GM20431 (cell line): Measurements from ENCODE around the gene TOR1A.

Source experiments
- in situ Hi-C: fragments of 300-500 bp; cut with MseI, MboI; formaldehyde crosslinking; loops from one replicate; pipeline ENCODE4 v1.15.0; 2020; ENCODE audit warnings: low sequenced_read_pairs; ENCODE audit not compliant: unreplicated experiment

Gene TOR1A

GRCh38 chr9:129794549-129794948 lies 29.4 kb downstream of the TOR1A start:
- in situ Hi-C loops: loop anchor here (25.0 kb wide), 1 partner anchor 657 kb away; no protein-coding TSS in a partner anchor

GRCh38 chr9:129786481-129786880 lies 37.5 kb downstream of the TOR1A start:
- in situ Hi-C loops: loop anchor here (10.0 to 25.0 kb wide), 2 partner anchors 142 to 649 kb away; partner anchors contain the start of gene ASB6

DNA sequence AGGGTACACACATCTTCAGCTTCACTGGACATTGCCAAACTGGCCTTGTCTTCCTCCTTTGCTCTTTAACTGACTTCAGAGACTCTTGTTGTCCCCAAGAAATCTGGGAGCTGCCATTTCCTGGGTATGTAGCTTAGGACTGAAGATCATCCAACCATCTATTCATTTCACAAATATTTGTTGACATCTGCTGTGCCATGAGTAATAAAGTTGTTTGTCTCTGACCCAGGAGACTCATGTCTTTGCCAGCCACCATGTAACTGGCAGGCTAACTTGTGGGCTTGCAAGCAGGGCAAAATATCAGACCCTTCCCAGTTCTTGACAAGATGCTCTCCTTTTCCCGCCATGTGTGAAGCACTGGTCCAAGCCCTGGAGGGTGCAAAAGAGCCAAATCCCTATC lies 38.1 kb downstream of the TOR1A start:
- in situ Hi-C loops: loop anchor here (10.0 to 25.0 kb wide), 2 partner anchors 141 to 649 kb away; partner anchors contain the start of gene ASB6

- in situ Hi-C loops: loop anchor here (10.0 to 25.0 kb wide), 2 partner anchors 140 to 648 kb away; partner anchors contain the start of gene ASB6
Observed at GRCh38 chr9:129784970-129785369, 39.0 kb downstream of the TOR1A start.

DNA sequence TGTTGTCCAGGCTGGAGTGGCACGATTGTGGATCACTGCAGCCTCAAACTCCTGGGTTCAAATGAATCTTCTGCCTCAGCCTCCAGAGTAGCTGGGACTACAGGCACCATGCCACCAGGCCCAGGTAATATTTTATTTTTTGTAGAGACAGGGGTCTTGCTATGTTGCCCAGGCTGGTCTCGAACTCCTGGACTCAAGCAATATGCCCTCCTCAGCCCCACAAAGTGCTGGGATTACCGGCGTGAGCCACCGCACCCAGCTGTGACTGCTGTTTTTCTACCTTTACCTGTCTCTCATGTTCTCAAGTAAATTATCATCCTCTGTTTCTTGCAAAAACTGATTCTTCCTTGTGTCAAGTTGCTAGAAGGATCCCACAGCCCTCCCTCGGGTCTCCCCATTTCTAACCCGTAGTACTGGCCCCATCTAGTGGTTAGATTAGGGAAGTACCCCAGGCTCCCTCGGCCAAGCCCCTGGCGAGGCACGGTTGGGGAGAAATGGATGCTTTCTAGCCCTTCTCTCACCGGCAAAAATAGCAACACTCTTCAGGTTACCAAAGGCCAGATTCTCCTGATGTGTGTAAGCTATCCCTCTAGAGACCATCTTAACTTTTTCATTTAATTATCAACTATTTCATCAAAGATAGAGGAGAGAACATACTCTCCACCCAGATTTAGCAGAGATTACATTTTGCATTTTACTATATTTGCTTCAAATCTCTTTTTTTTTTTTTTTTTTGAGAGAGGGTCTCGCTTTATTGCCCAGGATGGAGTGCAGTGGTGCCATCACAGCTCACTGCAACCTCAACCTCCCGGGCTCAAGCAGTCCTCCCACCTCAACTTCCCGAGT lies 40.2 kb downstream of the TOR1A start:
- in situ Hi-C loops: loop anchor here (10.0 to 25.0 kb wide), 2 partner anchors 139 to 646 kb away; partner anchors contain the start of gene ASB6

GRCh38 chr9:129781981-129782380 lies 42.0 kb downstream of the TOR1A start:
- in situ Hi-C loops: loop anchor here (10.0 to 25.0 kb wide), 2 partner anchors 137 to 645 kb away; partner anchors contain the start of gene ASB6

GRCh38 chr9:129781131-129781530 lies 42.8 kb downstream of the TOR1A start:
- in situ Hi-C loops: loop anchor here (10.0 to 25.0 kb wide), 2 partner anchors 136 to 644 kb away; partner anchors contain the start of gene ASB6

DNA sequence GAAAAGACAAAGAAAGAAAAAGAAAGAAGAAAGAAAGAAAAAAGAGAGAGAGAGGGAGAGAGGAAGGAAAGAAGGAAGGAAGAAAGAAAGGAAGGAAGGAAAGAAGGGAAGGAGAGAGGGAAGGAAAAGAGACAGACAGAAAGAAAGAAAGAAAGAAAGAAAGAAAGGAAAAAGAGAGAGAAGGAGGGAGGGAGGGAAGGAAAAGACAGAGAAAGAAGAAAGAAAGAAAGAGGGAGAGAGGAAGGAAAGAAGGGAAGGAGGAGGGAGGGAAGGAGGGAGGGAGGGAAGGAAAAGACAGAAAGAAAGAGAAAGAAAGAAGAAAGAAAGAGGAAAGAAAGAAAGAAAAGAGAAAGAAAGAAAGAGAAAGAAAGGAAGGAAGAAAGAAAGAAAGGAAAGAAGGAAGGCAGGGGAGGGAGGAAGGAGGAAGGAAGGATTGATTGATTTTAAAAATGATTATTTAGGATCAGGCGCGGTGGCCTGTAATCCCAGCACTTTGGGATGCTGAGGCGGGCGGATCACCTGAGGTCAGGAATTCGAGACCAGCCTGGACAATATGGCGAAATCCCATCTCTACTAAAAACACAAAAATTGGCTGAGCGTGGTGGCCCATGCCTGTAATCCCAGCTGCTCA lies 44.3 kb downstream of the TOR1A start:
- in situ Hi-C loops: loop anchor here (10.0 to 25.0 kb wide), 2 partner anchors 135 to 642 kb away; partner anchors contain the start of gene ASB6

DNA sequence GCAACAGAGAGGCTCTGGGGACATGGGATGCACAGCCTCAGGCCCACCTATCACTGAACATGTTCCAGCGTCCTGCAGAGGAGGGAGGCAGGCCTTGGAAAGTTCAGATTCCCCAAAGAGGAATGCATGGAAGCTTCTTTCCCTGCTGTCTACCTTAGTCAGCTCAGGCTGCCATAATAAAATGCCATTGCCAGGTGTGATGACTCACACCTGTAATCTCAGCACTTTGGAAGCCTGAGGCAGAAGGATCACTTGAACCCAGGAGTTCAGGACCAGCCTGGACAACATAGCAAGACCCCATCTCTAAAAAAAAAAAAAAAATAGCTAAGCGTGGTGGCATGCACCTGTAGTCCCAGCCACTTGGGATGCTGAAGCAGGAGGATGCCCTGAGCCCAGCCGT lies 45.5 kb downstream of the TOR1A start:
- in situ Hi-C loops: loop anchor here (25.0 kb wide), 1 partner anchor 641 kb away; no protein-coding TSS in a partner anchor

GRCh38 chr9:129777769-129778130 lies 46.2 kb downstream of the TOR1A start:
- in situ Hi-C loops: loop anchor here (25.0 kb wide), 1 partner anchor 640 kb away; no protein-coding TSS in a partner anchor

DNA sequence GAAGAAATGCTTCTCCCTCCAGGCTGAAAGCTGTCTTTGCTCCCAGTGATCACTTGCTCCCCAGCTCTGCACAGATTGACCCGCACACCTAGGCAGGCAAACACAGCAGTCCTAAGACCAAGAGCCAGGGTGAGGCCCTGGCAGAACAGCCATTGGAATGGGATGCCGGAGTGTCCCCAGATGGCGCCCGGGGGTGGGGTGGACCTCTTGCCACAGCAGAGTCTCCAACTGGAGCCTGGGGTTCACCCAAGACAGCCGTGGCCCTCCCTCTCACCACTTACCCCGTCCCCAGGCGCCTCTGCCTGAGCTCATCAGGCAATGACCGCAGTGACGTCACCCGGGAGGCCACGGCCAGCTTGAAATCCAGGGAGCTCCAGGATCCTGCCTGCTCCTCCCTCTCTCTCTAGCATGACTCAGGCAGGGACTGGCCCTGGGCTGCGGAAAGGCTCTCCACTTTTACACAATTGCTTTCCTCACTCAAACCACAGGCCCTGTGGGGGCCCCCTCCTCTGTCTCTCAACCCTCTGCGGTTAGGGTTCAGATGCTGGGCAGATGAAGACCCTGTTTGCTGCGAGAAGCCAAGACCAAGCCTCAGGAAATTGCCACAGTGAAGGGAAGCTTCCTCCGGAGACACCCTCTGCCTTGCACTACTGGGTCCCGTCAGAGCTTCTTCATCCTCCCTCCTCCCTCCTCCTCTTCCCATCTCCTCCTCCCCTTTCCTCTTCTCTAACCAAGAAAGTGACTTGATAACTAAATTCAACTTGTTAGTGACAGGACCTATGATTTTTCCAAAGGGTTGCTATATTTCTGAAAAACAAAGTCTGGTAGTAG lies 46.8 kb downstream of the TOR1A start:
- in situ Hi-C loops: loop anchor here (25.0 kb wide), 1 partner anchor 640 kb away; no protein-coding TSS in a partner anchor

GRCh38 chr9:129776566-129776937 lies 47.4 kb downstream of the TOR1A start:
- in situ Hi-C loops: loop anchor here (25.0 kb wide), 1 partner anchor 639 kb away; no protein-coding TSS in a partner anchor

DNA sequence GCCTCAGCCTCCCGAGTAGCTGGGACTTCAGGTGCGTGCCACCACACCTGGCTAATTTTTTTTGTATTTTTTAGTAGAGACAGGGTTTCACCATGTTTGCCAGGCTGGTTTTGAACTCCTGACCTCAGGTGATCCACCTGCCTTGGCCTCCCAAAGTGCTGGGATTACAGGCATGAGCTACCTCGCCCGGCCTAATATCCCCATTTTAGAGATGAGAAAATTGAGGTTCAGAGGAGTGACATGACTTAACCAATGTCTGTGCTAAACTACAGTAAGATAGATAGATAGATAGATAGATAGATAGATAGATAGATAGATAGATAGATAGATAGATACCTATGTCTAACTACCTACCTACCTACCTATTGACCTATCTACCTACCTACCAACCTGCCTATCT lies 47.8 kb downstream of the TOR1A start:
- in situ Hi-C loops: loop anchor here (25.0 kb wide), 1 partner anchor 639 kb away; no protein-coding TSS in a partner anchor

DNA sequence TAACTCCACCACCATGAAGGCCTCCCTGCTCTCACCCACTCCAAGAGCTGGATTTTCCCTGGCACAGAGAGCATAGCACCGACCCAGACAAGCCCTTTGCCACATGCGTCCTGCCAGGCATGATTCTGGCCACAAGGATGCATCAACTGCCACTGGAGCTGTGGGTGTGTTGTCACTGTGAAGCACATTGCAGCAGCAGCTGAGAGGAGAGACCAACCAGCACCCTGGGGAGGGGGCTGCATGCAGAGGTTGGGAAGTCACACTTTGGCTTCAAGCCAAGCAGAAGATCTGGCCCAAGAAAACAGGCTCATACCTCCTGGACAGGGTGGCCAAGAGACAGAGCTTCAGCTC lies 48.5 kb downstream of the TOR1A start:
- in situ Hi-C loops: loop anchor here (25.0 kb wide), 1 partner anchor 638 kb away; no protein-coding TSS in a partner anchor

- in situ Hi-C loops: loop anchor here (25.0 kb wide), 1 partner anchor 638 kb away; no protein-coding TSS in a partner anchor
Observed at GRCh38 chr9:129774791-129775447, 49.0 kb downstream of the TOR1A start.

DNA sequence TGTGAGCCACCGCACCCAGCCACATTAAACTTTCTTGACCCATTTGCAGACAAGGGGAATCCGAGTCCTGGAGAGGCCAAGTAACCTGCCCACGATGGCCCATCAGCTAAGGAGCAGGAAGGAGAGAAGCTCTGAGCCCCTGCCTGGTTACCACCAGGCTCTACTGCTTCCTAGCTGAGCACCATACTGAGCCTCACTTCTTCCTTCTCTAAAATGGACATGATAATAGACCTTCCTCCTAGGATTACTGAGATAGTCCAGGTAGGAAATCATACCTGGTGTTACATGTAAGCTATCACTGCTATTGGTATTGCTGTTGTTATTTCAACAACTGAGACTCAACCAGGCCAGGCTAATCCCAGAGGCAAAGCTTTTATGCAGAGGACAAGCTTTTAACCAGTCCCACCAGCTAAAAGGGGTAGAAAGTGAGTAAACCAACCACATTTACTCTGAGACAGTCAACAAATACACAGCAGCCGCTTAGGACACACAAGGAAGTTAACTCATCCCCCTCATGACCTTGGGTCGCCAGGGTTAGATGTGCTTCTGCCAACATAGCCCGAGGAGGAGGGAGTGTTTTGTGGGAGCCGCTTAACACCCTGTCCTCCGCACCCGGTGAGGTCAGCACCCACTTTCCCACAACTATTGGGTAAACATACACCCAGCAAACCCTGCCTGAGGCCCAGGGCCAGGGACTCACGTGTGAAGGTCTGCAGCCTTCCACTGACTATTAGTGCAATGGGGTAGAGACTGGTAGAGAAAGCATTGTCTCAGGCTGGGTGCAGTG lies 50.5 kb downstream of the TOR1A start:
- in situ Hi-C loops: no loop called here

DNA sequence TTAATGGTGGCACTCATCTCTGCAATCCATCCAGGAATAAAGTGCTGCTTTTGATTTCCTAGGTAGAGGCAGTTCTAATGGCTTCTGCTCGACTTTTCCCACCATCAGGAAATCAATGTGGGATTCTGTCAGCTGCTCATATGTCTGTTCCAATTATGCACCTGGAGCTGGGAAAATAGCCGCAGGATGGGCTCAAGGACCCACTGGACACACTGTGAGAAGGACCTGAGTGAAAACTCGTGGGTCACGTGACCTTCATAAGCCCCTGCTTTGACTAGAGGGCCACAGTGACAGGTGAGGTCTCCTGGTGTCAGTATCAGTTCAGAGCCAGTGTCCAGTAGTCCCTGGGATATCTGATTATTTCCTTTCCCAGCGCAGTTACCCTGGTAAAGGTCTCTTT lies 53.2 kb downstream of the TOR1A start:
- in situ Hi-C loops: no loop called here

GRCh38 chr9:129769669-129770068 lies 54.3 kb downstream of the TOR1A start:
- in situ Hi-C loops: no loop called here
